GM18867 (cell line): ENCODE data around the gene CAMTA1.

Experiments
- ATAC-seq: cut with Tn5 transposase; IDR thresholded peaks from one replicate; pipeline ENCODE4 v1.9.1; 2021; ENCODE audit warnings: mild to moderate bottlenecking, moderate library complexity; ENCODE audit not compliant: unreplicated experiment

CAMTA1 gene

DNA sequence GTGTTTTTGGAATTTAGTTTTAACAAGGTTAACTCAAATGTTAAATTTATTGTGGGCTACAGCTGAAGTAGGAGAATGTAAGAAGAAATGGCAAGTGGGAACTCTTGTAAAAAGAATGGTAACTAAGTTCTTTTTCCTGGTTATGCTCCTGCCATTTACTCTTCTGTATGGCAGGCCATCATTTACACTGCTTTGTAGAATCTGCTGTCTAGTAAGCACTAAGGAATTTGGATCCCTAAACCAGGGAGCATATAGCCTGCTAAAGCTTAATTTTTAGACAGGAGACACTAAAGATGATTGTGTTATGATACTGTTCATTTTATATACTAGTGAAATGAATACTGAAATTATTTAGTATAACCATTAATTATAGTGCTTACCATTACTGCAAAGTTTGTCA is 85.3 kb downstream of the CAMTA1 start:
- no peak for ATAC-seq

DNA sequence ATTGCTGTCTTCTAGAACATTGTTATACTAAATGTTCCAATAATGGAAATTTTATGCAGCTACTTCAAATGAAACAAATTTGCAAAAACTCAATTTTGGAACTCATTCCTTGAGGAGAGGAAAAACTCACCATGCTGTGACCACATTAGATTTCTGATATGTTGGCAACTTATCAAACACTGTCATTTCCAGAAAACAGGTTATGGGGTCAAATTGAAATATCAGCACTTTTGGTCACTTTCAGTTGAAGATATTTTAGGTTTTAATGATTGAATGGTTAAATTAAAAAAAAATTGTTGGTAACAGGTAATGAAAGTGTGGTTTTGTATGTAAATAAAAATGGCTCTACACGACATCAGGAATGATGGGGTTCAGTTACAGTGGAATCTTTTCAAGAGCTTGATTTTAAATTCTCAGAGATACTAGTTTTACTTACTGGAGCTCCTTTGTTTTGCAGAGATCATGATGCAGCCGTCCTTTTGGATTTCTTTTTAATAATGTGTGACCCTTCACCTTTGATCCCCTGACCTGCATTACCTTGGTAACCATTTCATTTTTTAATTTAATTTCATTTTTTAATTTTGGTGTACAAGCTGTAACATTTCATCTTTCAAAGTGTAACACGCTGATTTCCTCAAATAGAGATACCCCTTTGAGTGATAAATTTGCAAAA is 86.2 kb downstream of the CAMTA1 start:
- ATAC-seq: no peak

DNA sequence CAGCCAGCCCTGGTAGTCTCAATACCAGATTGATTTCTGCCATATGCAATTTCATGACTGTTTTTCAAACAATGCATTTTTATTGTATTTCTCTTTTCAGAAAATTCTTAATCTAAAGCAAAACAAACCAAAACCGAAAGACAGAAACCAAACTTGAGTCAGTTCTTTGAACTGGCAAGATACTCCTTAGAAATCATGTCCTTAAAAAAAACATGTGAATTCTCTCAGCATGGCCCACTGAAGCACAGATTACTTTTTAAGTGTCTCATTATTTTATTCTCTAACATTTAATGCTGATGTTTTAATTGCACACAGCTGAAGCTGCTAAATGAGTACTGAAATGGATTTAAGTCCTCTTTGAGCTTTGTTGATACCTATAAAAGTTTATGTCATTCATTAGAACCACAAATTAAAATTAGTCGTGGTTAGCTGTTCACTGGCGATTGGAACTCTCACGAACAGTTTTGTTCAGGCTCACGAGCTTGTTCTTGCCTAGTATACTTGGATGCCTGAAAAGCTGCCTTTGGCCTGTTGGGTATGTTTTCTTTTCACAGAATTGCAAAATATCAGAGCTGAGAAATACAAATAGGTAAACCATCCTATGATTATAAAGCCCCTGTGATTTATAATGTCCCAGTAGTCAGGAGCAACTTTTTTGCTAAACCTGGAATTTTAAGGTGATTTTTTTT is 87.5 kb downstream of the CAMTA1 start:
- no peak for ATAC-seq

DNA sequence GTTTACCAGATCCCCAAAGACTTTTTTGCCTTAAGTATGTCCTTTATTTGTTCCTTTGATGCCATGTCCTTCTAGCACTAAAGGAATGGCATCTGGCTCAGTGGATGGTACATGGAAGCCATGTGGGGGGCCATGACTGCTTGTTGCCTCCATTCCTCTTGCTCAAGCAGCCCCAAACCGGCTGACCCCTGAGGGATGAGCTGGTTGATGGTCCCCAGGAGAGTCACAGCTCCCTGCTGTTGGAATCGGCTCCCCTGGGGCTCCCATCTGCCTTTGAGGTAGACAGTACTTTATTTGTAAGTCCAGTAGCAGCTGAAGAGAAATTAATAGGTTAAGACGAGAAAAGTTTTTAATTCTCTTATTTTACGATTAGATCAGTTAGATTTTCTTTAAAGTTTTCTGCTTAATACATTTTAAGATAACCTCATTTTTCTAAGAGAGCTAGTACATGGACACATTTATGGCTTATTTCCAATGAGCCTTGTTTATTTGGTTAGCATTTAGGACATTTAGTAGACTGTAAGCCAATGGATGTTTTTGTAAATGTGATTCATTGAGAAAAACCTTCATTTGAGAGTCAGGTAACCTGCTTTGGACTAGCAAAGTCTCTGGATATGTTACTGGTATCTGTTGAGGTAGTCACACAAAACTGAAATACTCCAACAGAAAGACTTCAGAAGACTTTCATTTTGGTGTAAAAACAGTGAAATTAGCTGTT is 88.2 kb downstream of the CAMTA1 start:
- no peak for ATAC-seq

DNA sequence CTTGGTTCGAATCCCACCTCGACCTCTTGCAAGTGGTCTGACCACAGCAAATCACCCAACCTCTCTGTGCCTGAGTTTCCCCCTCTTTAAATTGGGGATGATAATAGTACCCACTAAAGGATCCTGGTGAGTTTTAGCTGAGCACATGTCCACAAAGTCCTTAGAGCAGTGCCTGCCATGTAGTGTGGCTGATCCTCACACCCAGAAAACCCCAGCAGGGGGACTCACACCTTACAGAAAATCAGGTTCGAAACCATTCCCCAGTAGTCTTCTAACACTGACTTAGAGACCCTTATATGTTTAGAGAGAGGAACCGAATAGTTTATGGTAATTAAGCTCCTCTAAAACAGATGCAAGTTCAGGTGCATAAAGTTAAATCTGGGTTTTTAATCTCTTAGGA is 89.0 kb downstream of the CAMTA1 start:
- ATAC-seq: no peak

DNA sequence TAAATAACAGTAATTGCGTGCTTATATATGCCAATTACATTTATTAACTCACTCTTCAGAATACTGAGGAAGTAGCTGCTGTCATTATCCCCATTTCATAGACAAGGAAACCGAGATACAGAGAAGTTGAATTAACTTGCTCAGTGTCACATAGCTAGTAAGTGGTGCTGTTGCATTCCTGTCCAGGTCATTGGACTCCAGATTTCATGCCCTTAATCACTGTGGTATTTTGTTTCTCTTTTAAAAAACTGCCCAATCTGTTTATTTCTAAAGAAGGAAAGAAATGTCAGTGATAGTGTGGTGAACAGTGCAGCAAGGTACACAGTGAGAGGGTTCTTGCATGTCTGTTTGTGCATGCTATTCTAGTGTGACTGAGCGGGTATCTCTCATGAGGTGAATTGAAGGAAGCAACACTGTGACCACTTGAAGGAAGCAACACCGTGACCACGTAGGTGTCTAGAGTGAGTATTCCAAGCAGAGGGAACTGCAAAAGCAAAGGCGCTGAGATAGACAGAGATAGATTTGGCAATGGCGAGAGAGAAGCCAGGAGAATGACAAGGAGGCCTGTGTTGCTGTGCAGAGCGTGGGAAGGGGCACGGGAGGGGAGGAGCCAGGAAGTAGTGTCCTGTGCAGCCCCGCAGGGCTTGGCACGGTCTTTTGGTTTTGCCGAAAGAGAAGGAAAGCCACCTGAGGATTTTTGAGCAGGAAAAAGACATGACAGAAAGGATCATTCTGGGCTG is 95.9 kb downstream of the CAMTA1 start:
- ATAC-seq: no peak

DNA sequence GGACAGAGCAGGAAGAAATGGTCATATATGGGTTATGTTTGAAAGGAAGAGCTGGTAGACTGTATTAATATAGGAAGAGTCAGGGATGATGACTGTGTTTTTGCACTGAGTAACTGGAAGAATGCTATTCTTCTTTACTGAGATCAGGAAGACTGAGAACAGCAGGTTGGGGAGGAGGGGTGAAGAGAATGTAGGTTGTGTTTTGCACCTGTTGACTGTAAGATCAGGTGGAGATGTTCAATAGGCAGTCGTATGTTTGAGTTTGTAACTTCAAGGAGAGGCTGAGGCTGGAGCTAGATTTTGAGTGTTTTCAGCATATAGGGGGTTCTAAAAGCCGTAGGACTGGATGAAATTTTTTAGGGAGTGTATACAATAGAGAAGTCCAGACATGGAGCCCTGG is 97.2 kb downstream of the CAMTA1 start:
- no peak for ATAC-seq

DNA sequence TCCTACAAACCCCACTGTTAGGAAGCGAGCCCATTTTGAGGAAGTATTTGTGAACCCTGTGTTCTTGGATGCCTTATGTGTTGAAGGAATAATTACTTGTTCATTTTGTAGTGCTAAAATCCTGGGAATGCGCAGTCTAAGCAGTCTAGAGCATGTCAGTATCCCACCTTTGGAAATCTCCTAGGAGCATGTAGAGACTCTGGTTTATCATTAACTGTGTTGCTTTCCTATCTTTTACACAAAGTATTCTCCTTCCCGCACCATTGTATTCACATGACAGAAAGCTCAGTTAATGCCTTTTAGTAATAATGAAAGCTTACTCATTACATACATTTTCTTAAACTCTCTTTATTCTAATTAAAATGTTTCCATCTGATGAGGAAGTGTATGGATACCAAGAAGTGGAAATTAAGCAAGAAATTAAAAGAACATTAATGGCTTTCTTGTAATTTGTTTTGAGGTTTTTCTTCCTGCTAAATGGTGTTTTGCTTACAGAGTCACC is 99.4 kb downstream of the CAMTA1 start:
- no peak for ATAC-seq

DNA sequence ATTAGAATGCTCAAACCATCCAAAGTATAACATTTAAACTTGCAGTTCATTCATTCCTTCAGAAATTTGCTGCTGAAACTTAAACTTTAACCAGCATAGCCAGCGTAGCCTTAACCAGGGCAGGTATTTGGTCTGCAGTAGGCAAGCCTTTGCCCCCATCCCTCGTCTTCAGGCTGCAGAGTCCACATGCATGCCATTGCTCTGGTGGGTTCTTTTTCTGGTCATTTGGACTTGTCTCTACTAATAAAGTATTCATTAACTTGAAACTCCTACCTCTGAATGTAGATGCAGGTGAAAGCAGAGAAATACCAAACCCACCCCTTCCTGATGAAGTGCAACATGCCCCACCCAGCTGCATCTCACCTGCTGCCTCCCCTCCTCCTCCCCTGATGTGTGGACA is 100.2 kb downstream of the CAMTA1 start:
- ATAC-seq: no peak

DNA sequence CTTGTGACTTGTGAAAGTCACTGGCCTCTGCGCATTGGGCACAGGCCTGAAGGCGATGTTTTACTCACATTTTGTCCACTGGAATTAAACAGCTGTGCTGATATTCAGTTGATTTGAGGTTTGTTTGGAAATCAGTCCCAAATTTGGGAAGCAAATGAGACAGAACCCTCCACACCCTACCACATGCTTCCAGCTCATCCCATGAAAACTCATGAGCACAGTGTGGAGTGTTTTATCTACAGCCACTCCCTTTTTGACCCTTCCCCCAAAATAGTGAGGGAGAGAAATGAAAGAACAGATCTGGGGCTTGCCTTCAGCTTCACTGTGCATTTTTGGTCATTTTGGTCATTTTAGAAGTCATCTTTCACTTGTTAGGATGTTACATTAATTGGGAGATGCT is 101.3 kb downstream of the CAMTA1 start:
- ATAC-seq: no peak

DNA sequence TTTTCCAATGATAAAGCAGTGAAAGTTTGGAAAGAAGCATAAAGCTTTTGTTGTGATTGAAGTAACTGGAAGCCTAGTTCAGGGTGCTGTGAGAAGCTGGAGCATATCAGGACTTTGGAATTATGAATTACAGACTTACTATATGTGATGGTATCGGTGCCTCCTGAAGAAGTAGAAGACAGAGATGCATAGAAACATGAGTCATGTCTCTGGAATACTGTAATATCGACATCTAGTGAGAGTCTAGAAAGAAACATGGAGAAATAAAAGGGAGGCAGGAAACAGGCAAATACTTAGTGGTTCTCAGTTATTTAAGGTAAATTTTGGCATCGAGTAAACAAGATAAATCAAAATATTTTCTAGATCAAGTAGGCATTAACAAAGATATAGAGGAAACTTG is 103.0 kb downstream of the CAMTA1 start:
- ATAC-seq: no peak

DNA sequence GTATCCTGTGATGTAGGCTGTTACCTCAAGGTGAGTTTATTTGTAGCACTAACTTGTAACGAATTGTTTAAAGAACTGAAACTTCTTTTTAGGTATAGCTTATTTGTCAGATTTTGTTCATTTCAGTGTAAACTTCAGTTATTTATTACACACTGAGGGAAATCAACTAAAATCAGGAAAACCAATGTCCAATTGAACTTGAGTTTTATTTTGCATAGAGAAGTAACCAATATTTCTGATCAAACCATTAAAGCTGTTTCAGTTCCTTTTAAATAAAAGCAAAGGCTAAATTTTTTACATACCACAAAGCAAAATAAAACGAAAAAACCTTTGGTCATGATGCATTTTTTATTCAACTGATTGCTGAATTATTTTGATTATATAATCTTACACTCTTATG is 103.6 kb downstream of the CAMTA1 start:
- ATAC-seq: no peak

DNA sequence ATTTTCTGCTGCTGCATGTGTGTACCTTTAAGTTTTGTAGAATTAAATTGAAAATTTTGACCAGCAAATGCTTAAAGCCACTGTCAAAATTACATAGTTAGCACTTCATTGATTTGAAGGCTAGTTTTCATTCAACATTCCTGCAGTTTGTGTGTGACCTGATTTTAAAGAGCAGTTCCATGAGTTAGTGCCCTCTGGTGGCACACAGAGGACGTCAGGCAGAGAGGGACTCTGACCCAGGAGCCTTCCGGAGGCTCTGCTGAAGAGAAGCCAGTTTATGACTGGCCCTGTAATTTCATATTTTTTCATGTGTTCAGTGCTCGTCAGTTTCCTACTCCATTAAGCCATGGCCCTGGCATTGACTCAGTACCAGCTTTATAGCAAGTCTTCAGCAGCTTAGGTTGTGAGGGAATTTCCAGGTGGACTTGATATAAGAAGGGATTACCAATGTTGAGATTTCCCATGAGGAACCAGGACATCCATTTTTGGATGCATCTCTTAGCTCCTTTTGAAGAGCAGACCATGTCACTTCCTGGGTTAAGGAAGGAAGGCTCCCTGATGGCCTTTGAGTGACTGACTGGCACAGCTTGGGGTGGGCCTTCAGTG is 104.7 kb downstream of the CAMTA1 start:
- ATAC-seq: no peak

DNA sequence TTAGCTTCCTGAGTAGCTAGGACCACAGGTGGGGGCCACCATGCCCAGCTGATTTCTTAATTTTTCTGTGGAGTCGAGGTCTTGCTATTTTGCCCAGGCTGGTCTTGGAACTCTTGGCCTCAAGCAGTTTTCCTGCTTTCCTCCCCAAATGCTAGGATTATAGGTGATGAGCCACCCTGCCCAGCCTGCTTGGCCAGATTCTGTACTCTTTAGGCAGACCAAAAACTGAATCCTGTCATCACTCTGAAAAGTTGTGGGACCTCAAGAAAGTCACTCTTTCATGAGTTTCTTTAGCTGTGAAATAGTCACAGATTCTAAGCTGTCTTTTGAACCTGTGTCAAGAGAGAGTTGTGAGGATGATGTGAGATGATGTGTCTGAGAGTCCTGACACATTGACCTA is 105.4 kb downstream of the CAMTA1 start:
- ATAC-seq: no peak

DNA sequence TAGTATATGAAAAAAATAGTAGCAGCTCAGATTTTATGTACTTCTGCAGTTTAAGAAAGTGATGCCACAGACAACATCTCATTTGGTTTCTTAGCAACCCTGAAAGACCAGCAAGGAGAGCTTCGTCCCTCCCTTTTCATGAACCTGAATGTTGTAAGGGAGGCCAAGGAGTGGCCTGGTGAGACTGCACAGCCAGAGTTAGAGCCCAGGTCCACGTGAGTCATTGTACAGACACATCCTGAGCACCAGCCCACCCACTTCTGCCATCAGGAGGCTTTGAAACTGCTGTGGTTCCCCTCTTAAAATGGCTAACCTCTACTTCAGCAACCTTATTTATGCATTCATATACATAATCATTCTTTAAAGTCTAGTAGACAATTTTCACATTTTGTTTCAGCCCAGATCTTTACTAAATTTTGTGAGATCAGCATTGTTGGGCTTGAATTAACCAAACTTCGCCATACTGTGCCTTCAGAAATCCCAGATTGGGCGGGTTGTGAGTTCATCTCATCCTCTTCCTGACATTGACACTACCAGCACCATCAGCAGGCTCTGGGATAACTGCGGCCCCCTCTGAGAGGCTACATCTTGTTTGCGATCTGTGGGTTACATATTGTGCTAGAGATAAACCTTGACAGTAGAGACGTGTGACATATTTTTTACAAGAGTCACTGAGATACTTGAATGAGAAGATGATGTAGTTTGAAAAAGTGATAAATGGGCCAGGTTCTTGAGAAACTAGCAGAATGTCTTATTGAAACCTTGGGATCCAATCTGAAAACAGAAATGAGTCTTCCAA is 106.7 kb downstream of the CAMTA1 start:
- no peak for ATAC-seq

DNA sequence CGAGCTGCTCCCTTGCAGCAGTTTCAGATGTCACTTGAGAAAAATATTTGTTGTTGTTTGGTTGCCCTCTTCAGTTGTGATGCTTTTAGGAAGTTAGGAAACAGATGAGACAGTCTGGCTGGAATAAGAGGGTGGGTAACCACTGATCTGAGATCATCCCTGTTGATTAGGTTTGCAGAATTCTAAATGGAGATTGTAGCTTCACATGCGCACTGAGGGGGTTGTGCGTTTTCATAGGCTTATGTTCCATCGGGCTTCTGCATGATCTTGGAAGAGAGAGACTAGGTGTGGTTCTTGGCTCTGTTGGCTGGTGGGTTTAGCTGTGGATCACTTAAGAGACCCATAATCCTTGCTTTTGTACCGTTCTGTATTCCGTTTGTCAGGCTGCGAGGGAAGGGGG is 108.1 kb downstream of the CAMTA1 start:
- ATAC-seq: no peak

DNA sequence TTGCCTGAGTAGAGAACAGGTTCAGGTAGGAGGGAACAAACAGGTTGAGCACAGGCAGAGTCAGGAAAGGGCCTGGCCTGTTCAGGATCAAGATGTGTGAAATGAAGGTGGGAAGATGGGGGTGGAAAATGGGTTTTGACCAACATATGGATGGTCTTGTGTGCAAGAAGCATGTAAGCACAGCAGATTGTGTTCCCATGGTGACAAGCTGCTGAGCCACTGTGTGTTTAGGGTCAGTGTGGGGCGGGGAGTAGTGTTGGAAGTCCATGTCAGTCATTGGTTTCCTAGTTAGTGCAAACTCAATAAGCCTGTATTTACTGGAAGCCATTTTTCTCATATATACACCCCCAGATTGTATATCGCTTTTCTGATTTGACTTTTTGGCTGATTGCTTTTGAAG is 111.9 kb downstream of the CAMTA1 start:
- ATAC-seq: no peak

DNA sequence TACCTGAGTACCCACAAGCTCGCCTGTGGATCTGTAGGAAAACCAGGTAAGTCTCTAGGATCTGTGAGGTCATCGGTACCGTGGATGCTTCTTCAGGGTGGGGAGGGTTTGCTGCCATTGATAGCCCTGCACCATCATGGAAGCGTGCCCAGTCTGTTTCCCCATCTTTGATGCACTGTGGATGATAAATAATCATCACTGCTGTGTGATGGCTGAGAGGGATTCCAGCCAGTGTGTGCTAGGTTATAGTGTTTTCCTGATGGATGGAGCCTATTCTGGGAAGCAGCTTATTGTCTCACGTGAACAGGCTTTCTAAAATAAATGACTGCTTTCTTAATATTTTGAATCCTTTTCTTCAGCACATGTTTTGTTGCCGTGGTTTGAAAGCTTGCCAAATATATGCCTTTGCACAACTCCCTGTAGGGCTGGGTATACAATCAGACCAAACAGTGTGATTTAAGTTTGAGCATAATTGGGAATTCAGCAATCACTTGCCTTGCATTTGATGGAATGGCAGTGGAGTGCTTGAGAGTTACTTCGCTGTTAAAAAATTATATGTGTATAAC is 113.8 kb downstream of the CAMTA1 start:
- no peak for ATAC-seq

DNA sequence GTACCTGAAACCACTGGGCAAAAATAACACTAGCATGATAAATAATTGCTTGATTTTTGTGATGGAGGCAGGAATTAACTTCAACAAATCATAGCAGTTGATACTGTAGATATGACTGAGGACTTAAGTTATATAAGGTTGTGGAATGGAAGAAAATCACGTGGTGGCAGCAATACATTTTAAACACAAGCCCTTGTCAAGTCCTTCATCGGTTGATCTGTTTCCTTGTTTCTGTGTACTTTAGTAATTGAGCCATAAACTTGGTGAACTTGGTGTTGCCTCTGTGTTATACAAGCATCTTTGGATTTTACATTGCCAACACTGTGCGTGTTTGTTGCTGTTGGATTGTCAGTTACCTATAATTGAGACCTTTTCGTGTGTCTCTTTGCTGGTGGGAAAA is 114.4 kb downstream of the CAMTA1 start:
- ATAC-seq: no peak

DNA sequence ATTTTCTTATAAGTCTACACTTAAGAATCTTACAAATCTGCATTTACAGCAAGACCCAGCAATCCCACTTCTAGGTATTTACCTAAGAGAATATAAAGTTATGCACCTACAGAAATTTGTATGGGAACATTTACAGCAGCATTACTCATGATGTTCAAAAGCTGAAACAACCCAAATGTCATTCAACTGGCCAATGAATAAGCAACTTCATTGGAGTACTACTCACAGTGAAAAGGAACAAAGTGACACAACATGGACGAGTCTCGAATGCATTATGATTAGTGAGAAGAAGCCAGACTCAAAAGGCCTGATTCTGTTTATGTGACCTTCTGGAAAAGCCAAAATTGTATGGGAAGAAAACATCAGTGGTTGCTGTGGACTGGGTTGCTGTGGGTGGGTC is 116.9 kb downstream of the CAMTA1 start:
- no peak for ATAC-seq
